Hepatocyte (in vitro differentiated cells): Measurements from ENCODE around the gene RORC.

ENCODE experiments used
- EZH2 ChIP-seq: fragments of 200-600 bp; sonication (generic); IDR thresholded peaks from 2 replicates; pipeline ENCODE4 v1.6.1; 2016; ENCODE audit warnings: antibody characterized with exemption, mild to moderate bottlenecking, borderline replicate concordance
- EZH2phosphoT487 ChIP-seq: fragments of 200-600 bp; sonication (generic); IDR thresholded peaks from one replicate; pipeline ENCODE4 v1.6.1; 2018; ENCODE audit warnings: antibody characterized with exemption, mild to moderate bottlenecking, low read depth, moderate library complexity; ENCODE audit not compliant: unreplicated experiment, severe bottlenecking
- TF ChIP-seq, protein P1 (sequence below): fragments of 200-600 bp; sonication (generic); IDR thresholded peaks from 2 replicates; pipeline ENCODE4 v1.5.1; 2016; ENCODE audit warnings: antibody characterized with exemption, mild to moderate bottlenecking; ENCODE audit not compliant: poor library complexity

GRCh38 chr1:151849126-151849525 is 17.5 kb upstream of the RORC start:
- TF ChIP-seq, protein P1, sequence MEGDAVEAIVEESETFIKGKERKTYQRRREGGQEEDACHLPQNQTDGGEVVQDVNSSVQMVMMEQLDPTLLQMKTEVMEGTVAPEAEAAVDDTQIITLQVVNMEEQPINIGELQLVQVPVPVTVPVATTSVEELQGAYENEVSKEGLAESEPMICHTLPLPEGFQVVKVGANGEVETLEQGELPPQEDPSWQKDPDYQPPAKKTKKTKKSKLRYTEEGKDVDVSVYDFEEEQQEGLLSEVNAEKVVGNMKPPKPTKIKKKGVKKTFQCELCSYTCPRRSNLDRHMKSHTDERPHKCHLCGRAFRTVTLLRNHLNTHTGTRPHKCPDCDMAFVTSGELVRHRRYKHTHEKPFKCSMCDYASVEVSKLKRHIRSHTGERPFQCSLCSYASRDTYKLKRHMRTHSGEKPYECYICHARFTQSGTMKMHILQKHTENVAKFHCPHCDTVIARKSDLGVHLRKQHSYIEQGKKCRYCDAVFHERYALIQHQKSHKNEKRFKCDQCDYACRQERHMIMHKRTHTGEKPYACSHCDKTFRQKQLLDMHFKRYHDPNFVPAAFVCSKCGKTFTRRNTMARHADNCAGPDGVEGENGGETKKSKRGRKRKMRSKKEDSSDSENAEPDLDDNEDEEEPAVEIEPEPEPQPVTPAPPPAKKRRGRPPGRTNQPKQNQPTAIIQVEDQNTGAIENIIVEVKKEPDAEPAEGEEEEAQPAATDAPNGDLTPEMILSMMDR: no peak
- TF ChIP-seq EZH2phosphoT487: no peak
- no peak for TF ChIP-seq EZH2
